ENCODE measurements around the gene TMEM9.

DNA sequence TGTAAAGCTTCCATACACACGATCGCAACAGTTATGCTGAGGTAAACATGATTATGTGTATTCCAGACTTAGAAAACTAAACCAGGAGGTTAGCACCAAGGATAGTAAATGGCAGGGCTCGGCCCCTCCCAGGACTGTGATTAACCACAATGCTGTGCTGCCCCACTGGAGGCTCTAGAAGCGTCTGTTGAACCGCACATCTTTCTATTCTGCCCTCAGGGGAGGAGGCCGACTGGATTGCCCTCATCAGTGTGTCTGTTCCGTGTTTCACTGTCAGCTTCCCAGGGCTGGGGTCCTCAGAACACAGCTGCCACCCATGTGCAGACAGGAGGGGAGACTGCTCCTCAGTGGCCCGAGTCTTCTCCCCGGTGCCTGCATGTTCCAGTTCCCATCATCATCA is 14.5 kb downstream of the TMEM9 start:
- no peak for TF ChIP-seq POLR2AphosphoS5 (IDR thresholded peaks at IDR 0.05)
- no peak for TF ChIP-seq POLR2A (IDR thresholded peaks at IDR 0.05)
- TF ChIP-seq, protein P1, sequence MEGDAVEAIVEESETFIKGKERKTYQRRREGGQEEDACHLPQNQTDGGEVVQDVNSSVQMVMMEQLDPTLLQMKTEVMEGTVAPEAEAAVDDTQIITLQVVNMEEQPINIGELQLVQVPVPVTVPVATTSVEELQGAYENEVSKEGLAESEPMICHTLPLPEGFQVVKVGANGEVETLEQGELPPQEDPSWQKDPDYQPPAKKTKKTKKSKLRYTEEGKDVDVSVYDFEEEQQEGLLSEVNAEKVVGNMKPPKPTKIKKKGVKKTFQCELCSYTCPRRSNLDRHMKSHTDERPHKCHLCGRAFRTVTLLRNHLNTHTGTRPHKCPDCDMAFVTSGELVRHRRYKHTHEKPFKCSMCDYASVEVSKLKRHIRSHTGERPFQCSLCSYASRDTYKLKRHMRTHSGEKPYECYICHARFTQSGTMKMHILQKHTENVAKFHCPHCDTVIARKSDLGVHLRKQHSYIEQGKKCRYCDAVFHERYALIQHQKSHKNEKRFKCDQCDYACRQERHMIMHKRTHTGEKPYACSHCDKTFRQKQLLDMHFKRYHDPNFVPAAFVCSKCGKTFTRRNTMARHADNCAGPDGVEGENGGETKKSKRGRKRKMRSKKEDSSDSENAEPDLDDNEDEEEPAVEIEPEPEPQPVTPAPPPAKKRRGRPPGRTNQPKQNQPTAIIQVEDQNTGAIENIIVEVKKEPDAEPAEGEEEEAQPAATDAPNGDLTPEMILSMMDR (IDR thresholded peaks at IDR 0.05): no peak
